ENCODE results near the gene ESR1.

- TF ChIP-seq CTCF (IDR thresholded peaks at IDR 0.05; ENCODE audit: insufficient read depth, low read depth, low read length) = no peak
- no peak for TF ChIP-seq EZH2 (IDR thresholded peaks at IDR 0.05; ENCODE audit: insufficient read depth, low read length)
Measured at GRCh38 chr6:151992091-151992490, 184.6 kb downstream of the ESR1 start.
